Activated T-helper 1 cell treated with Interleukin-2 at 50 U/mL for 16 hours (primary cell): ENCODE measurements around the gene AP3D1.
"Not testable (repeated sequence)": the region's sequence is repeated elsewhere in the genome, so short reads cannot be mapped to it uniquely, and the experiment has no call there.

Experiments
- DNase-seq: peaks from one replicate; pipeline ENCODE4 v3.0.0-alpha.2; 2020; ENCODE audit warnings: low read depth

Gene AP3D1

DNA sequence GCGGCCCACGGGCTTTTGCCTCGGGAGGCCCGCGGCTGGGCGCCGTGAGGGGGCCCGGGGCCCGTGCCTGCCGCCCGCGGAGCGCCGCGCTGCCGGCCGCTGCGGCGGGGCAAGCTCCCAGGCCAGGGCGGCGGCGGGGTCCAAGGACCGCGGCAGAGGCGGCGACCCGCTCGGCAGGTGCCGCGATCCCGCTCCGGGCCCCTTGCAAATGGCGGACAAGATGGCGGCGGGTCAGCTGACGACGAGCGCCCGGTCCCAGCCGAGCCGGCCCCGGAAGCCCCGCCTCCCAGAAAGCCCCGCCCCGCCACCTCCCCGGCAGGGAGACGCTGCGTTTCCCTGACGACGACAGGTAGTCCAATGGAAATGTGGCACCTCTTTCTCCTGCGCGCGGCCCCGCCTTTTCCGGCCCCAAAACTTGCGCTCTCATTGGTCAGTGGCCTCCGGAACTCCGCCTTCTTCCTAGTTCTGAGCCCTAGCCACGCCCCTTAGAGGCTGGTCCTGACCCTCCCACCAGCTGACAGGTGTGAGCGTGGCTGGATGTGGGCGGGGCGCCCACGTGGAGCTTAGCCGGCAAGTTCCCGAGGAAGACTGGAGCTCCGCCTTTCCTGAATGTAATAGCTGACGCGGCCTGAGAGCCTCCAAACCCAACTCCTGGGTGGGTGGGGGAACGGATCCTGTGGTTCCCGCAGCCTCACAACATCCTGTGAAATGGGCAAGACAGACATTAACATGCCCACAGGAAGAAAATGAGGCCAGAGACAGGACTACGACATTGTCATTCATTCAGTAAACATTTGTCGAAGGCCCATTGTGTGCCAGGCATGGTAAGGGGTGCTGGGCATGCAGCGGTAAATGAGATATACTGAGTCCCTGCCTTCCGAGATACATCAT lies at the start of gene AP3D1:
AP3D1 (minus strand) TSS at position 228 of the 891 bp plus-strand sequence. CDS start 232 bp downstream, outside the sequence.
- DNase-seq, result peak; percentile 100

DNA sequence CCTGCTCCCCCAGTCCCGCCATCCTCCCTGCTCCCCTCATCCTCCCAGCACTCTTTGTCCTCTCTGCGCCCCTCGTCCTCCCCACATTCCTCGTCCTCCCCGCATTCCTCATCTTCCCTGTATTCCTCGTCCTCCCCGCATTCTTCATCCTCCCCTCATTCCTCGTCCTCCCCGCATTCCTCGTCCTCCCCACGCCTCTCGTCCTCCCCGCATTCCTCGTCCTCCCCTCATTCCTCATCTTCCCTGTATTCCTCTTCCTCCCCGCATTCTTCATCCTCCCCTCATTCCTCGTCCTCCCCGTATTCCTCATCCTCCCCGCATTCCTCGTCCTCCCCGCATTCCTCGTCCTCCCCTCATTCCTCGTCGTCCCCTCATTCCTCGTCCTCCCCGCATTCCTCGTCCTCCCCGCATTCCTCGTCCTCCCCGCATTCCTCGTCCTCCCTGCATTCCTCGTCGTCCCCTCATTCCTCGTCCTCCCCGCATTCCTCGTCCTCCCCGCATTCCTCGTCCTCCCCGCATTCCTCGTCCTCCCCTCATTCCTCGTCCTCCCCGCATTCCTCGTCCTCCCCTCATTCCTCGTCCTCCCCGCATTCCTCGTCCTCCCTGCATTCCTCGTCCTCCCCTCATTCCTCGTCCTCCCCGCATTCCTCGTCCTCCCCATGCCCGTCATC lies 49.4 kb upstream of the AP3D1 start:
- DNase-seq, result not testable (repeated sequence)

DNA sequence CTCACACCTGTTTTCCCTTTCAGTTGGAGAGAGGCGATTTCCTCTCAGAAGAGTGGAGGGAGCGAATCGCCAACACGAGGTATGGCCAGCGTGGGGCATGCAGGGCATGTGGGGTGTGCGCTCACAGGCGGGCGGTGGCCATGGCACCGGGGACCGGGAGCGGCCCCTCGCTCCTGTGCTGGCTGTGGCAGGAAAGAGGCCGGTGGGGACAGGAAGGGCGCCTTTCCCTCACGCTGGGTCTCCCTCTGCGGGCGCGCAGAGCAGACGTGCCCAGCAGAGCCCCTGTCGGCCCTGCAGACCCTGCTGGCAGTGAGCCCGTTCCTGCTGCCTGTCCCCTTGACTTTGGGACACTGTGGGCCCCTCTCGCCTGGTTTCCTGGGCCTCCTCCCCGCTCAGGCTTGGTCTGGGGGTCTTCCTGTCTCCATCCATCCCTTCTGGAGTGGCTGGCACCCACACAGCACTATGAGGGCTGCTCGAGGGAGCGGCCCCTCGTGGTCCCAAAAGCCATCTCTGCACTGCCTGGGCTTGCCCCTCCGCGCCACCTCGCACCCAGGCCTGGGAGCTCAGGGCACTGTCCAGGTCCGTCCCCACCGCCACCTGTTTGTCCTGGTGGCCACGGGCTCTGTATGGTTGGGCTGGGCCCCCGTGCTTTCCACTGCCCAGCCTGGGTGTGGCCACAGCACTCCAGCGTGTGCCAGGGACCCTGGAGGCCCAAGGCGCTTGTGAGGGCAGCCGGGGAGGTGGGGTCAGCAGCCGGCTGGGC lies 48.7 kb upstream of the AP3D1 start:
- no peak for DNase-seq

DNA sequence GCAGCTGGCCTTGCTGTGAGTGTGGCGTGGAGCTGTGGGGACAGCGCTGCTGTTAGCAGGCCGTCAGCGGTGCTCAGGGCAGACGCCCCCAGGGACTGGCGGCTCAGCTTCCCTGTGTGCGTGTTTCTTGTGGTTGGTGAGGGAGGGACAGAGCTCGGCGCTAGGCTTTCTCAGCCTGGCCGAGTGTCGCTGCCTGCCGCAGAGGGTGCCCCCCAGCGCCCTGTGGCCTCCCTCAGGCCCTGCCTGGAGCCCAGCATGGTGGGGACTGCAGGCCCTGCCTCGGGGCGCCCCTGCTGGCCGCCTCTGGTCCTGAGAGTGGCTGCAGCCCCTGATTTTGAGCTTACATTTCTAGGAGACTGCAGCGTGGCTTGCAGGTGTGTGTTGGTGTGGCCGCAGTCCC lies 47.8 kb upstream of the AP3D1 start:
- DNase-seq, result no peak

DNA sequence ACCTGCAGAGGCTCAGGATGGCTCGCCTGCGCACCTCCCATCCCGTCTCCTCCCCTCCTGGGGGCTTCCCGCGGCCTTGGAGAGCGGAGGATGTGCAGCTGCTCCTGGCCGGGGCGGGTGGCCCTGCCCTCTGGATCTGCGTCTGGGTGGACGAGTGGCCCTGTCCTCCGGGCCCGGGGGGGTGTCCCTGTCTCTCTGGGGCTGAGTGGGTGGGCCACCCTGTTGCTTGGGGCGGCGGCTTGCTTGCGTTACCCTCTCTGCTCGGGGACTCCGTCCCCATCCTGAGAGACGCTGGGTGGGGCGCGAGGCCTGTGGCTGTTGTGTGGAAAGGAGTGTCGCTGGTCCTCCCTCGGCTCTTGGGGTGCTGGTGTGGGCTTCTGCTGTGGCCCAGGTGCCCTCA lies 47.0 kb upstream of the AP3D1 start:
- DNase-seq, result no peak

DNA sequence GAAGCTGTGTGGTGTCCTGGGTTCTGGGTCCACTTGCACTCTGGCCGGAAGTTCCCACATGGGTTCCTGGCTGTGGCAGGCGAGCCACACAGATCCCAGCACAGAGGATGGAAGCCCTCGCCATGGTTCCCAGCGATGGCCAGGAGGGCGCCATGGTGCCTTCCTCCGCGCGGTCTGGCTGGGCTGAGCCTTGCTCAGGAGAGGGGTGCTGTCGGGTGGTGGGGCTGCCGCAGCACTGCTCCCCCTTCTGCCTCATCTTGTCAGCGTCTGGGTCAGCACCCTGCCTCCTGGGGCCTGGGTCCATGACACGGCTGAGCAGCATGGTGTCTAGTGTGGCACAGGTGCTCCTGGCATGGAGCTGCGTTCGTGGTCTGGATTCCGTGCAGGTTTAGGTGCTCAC lies 45.9 kb upstream of the AP3D1 start:
- no peak for DNase-seq

DNA sequence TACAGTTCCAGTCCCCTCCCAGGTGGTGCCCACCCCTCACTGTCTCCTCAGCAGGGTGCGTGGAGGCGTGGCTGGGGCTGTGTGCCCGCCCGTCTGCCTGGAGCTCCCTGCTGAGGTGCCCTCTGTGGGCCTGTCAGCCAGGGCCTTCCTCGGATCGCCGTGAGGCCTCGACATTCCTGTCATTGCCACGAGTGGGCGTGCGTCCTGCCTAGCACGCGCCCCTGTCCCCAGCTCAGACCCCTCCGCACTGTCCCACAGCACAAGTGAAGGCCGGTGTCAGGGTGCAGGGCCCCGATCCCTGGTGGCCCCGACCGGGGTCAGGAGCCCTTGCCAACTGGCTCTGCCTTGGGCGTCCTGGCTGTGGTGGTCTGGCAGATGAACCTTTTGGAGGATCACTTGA lies 44.5 kb upstream of the AP3D1 start:
- no peak for DNase-seq

DNA sequence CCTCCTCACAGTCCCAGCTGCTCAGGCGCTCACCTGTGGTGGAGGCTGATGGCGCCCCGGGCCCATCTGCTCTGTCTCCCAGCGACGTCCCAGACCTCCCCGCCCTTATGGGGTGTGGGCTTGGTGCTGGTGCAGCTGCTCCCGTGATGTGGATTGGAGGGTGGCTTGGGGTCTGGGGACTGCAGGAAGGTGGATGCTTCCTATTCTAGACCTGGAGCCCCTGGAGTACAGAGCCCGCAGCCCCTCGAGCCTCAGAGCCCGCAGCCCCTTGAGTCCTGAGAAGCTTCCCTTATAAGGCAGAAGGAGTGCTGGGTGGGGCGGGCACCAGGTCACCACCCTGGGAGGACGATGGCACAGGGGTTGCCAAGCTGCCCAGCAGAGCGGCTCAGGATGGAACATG lies 44.0 kb upstream of the AP3D1 start:
- DNase-seq, result no peak

DNA sequence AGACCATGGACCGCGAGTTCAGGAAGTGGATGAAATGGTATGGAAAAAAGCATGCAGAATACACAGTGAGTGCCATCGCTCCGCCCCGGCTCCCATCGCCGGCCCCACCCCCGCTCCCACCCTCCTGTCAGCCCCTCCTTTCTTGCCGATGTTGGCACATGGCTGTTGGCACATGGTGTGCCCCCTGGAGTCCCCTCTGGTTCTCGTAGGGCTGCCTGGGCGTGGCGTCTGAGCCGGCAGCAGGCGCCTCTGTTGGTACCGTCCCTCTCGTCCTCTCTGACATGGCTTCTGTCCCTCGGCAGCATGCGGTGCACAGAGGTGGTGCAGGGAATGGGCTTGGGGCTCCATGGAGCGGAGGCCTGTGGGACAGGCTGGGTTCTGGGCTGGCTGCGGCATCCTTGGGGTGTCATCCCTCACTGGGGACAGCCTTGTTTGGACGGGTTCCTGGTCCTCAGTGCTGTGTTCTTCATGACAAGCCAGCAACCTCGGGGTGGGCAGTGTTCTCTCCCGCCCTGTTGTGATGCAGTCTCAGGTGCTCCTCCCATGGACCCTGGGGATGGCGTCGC lies 43.2 kb upstream of the AP3D1 start:
- no peak for DNase-seq

DNA sequence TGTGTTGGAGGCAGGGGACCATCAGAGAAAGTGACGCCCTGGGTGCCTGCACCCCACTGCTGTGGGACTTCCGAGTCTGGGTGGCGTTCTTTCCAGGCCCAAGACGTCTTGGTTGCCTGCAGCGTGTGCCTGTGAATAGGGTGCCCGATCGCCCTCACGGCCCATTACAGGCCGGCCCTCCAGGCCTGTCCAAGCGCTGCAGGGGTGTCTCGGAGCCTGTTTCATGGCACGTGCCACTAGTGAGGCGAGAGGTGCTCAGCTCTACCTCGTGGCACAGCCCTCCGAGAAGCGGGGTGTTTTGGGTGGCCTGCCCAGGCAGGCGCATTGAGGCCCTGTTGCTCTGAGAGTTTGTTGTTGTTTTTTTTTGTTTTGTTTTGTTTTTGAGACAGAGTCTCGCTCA lies 42.4 kb upstream of the AP3D1 start:
- no peak for DNase-seq

DNA sequence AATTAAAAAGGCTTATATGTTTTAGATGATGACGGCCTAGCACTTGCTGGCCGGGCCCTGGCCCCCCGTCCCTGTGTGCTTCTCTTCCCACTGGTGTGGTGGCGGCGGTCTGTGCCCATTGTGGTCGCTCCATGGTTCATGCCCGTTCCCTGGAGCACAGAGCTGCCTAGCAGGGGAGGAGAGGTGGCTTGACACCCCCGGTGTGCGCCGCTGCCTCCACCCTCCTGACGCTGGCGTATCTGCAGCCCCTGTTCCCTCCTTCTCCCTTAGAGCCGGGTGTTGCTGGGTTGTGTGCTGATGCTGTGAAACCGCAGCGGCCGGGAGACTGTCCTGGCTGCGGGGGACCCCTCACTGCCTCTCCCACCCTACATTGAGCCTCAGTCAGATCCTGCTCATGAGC lies 41.5 kb upstream of the AP3D1 start:
- DNase-seq, result no peak

DNA sequence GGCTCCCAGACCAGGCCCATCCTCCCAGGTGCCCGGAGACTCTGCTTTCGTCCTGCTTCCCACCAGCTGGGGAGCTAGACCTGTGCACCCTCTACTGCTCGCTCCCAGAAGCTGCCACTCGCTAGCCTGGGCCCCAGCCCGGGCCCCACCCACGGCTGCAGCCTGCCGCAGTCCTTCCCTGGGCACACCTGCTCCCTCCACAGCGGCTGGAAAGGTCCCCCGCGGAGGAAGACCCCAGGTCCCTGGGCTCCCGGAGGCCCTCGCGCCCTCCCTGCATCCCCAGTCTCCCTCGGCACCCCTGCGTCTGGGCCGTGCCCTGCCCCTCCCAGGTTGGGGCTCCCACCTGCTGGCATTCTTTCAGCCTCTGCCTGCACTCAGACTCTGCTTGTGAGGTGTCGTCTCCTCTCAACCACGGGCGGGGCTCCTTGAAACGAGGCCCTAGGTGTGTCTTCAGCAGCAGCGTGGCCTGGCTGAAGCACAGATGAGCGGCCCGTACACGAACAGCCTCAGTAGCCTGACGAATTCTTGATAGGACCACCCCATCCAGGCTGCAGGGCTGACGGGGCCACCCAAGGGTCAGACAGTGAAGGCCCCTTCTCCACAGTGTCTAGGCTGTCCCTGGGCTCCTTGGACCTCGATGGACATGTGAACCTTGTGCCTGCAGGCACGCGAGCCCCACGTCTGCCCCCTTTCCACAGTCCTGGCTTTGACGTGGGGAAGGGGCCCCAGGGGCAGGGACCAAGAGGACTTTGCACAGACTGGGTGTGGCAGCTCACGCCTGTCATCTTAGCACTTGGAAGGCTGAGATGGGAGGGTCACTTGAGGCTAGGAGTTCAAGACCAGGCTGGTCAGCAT lies 40.3 kb upstream of the AP3D1 start:
- DNase-seq, result no peak

DNA sequence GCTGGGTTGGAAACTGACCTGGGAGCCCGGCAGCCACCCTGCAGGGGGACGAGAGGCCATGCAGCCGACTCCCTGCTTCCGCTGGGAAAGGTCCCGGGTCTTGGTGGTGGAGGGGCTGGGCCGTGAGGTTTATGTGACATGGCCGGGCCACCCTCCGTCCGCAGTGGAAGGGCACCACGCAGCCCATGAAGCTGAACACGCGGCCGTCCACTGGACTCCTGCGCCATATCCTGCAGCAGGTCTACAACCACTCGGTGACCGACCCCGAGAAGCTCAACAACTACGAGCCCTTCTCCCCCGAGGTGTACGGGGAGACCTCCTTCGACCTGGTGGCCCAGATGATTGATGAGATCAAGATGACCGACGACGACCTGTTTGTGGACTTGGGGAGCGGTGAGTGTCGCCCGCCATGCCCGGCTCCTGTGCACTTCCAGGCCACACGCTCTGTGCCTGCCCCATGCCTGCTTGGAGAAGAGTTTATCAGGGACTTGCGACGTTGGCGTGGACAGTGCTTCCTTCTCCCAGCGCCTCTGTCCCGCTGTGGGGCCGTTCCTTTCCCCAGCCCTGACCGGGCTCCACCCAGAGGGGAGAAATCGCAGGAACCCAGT lies 39.6 kb upstream of the AP3D1 start:
- DNase-seq, result no peak

DNA sequence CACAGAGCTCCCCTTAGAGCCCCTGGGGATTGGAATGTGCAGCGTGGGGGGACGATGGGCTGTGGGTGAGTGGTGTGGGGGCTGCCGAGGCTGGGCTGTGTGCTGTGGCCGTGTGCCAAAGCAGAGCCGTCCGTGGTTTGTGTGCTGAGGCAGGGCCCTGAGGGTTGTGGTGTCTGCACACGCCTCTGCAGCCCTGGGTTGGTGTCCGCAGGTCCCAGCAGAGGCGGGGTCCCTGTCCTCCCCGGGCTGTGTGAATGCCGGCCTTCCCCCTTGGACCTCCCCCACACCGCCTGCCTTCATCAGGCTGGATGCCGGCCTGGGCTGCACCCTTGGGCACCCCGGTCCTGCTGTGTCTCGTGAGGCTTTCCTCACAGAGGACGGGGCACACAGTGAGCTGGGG lies 38.5 kb upstream of the AP3D1 start:
- DNase-seq, result no peak

DNA sequence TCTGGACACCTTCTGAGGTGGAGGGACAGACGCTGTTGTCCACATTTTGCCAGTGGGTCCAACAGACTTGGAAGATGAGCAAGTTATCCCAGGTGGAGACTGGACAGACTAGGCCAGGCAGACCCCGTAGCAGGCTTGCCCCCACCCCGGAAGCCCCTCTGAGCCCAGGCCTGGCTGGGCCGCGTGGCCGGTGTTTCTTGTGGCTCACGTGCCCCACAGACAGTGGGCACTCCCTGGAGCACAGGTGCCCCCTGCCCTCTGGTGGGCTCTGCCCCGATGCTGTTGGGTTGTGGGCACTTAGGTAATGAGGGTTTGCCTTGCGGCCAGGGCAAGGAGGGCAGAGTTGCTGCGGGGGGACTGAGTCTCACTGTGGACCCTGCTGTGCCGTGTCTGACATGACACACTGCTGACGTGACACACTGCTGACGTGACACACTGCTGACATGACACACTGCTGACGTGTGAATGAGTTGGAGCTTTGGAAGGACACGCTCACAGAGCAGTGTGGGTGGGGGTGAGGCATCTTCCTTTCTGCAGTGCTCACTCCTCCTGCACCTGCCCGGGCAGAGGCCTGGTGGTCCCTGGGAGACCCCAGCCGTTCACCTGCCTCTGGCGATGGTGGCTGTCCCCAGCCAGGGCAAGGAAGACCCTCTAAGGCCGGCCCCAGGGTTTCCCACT lies 37.5 kb upstream of the AP3D1 start:
- no peak for DNase-seq

DNA sequence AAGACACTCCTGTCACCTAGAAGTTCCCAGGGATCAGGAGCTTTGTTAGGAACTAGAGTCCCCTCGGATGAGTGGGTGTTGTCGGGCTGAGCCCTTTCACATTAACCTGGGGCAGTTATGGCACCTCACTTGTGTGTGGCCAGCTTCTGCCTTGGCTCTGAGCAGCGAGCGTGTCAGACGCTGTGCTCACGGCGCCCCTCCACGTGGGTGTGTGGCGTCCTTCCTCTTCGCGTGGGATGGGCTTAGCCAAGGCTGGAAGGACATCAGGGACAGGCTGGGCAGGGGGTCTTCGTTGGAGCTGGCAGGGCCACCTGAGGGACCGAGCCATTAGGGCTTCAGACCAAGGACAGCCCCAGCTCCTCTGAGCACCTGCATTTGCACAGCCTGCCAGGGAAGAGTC lies 35.8 kb upstream of the AP3D1 start:
- DNase-seq, result no peak

DNA sequence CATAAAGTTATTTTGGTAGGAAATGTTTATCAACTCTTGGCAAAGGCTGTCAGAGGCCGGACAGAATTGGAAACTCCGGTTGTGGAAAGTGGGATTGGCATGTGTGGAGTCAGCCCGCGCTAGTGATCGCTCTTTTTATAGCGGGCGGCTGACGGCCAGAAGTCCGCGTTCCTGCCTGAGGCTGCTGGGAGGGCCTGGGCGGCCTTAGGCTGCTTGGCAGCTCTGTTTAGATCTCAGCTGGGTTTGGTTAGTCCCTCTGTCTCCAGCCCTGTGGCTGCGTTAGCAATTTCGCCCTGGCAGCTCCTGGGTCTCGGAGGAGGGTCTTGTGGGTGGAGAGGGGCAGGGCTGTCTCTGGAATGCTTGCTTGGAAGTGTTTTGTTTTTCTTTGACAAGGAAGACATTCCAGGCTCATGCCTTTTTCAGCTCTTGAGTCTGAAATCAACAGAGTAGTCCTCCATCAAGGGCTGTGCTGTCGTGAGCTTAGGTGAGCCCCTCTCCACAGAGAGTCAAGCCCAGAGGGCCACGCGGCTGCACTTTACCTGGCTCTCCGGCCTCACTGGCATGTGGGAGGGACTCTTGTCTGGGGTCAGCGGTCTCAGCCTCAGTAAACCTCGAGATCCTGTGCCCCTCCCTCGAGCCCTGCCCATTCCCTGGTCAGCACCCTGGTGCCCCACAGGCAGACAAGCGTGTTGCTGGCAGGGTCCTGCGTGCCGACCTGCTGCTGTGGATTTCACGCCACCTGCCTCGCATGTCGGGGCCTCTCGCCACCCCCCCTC lies 34.9 kb upstream of the AP3D1 start:
- no peak for DNase-seq

DNA sequence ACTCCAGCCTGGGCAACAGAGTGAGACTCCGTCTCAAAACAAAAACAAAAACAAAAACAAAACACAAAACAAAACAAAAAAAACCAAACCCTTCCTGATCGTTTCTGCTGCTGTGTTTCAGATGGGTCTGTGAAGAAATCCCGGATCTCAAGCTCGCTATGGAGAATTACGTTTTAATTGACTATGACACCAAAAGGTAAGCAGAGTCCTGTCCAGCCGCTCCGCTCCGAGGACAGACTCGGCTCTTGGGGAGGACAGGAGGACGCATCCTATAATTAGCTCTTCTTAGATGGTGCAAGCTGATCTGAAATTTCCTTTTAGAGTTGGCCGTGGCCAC lies 34.3 kb upstream of the AP3D1 start:
- no peak for DNase-seq

DNA sequence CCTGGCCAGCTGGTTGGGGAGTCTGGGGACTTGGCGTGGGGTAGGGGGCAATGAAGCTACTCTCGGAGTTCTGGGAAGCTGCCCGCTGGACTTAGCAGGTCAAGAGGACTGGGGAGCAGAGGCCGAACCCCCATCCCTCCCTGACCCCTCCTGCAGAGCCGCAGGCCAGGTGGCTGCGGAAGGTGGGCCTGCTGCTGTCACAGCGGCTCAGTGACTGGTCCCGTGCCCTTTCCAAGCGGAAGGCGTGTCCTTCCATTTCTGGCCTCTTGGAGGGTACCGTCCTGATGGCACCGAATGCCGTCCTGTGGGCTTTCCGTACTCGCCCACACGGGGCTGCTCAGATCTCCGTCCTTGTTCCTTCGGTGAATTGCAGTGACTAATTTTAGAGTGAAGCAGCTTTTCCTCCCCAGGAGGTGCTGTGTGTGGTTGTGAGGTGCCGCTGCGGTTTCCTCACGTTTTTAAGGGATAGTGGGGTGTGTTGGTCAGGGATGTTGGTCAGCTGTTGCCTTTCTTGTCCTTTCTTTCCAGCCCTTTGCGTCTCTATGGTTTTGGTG lies 33.1 kb upstream of the AP3D1 start:
- no peak for DNase-seq

DNA sequence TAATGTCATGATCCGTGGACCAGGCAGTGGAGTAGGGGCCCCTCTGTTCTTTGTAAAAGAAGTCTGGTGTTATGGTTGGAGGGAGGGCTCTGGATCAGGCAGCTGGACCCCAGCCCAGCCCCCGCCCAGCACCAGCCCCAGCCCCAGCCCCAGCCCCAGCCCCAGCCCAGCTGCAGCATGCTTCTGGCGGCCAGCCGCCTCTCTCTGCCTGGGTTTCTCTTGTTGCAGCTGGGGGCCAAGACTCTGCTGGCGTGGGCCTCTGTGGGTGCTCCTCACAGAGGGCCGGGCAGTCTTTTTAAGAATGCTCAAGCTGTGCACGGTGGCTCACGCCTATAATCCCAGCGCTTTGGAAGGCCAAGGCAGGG lies 30.2 kb upstream of the AP3D1 start:
- no peak for DNase-seq
